Activated T-cell treated with anti-CD3 and anti-CD28 coated beads for 24 hours (primary cell): Measurements from ENCODE around the gene ATXN7L1.

Experiments
- DNase-seq: peaks from one replicate; pipeline ENCODE4 v3.0.0-alpha.2; 2020; ENCODE audit warnings: low read depth

Gene ATXN7L1

DNA sequence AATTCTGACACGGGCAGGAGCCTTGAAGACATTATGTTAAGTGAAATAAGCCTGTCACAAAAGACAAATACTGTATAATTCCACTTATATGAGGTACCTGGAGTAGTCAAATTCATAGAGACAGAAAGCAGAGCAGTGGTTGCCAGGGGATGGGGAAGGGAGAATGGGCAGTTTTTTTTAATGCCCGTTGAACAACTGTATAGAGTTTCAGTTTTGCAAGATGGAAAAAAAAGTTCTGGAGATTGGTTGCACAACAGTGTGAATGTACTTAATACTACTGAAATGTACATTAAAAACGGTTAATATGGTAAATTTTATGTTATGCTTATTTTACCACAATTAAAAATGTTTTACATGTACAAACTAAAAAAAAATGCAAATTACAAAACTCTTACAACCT, 231.5 kb downstream of the ATXN7L1 start:
- DNase-seq: no peak

DNA sequence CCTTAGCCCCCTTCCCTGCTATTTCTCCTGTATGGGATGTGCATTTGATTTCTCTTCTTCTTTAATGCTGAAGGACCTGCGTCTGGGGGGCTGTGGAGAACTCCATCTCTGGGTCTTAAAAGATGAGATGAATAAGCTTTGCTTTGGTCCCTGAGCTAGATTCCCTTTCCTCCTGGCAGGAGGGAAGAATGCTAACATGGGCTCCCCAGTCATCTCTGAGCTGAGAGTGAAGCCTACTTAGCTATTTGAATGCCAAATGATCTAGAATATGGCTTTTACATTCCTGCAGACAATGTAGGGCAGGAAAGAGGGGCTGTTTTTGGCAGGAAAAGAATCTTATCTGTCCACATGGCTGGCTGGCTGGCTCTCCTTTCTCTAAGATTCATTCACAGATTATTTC, 232.5 kb downstream of the ATXN7L1 start:
- no peak for DNase-seq

DNA sequence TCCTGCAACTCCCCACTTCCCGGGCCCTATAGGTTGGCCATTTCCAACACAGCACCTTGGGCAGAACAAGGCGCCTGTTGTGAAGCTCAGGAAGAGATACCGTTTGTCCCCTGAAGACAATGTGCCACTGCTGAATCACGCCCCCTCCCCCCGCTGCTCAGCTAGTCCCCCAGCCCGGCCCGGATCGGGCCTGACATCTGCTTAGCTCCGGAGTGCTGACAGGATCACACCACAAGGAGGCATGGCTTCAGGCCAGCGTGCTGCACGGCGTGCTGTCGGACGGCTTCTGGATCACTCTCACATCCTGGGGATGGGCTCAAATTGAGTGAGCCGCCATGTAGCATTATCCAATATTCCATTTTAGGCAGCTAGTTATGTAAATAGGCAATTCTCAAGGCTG, 233.0 kb downstream of the ATXN7L1 start:
- no peak for DNase-seq

DNA sequence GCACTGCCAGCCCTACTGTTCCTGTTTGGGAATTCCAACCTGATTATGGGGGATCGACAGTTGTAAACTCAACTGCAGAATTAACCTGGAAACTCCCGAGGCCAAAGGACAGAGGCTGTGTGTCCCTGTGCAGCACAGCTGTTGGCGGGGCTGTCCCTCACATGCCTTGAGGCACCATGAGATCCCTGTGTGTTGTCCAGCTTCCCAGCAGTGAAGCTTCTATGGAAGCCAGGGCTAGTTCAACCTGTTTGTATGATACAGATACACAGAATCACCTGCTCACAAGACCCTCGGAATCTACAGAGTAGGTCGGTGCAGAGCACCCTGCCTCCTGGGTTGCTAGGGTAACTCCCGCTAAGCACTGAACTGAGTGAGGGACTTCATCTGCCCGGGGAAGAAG, 234.1 kb downstream of the ATXN7L1 start:
- no peak for DNase-seq

DNA sequence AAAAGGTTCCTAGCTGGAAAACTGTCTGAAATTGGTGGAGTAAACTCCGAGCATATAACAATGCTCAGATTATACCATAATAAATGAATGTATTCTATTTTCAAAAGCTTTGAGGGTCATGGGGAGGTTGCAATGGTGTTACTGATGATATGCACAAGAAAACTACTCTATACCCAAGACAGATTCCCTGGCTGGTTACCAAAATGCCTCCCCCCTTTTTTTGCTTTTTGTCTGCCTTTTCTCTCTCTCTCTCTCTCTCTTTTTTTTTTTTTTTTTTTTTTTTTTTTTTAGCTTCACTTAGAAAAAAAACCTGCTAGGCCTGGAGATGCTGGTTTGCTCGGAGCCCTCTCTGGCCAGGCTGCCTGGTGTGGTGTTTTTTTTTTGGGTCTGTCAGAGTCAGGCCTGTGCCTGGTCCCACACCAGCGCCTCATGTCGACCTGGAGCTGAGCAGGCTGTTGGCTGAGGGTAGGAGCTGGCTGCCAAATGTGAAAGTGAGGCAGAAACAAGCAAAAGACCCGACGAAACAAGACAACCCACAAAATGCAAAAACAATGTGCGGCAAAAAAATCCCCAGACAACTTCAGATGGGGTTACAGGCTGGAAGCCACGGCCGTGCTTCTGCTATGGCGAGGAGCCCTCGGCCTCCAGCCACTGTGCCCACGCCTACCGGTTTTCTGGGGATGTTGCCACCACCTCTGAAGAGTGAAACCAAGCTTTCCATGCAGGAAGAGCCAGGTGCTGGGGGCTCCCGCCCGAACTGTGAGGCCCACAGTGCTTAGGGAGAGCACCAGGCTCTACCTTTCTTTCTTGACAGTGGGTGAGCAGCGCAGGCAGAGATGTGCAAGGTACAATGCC, 235.2 kb downstream of the ATXN7L1 start:
- DNase-seq: no peak

DNA sequence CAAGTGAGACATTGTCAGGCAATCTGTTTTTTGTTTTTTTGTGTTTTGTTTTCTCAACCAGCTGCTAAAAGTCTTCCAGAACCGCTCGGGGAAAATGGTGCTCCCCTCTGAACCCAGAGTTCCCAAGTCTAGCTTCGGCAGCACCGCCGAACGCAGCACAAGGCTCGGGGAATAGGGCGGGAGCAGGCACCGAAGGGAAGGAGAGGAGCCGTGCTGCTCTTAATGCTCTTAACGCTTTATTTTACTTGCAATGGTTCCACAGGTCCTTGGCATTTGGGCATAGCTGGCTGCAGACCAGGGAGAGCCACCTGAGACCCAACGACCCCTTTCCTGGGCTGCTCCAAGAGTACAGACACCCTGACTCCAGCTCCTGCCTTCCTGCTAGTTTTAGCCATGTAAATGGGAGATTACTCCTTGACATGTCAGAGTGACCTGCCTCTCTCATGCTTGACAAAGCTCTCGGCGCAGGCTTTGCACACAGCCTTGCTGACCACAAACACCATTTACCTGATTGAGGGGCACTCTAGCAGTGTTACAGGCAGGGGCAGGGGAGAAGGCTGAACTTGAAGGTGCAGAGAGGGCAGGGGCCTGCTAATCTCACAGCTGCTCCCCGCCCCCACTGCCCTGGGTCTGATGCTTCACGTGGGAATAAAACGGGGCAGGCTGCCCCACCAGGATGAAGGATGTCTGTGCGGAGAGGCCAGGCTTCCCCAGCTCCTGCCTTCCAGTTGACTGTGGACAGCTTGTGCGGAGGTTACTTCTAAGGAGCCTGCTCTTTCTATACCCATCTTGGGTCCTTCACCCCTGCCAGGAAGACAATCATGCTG, 236.5 kb downstream of the ATXN7L1 start:
- no peak for DNase-seq

DNA sequence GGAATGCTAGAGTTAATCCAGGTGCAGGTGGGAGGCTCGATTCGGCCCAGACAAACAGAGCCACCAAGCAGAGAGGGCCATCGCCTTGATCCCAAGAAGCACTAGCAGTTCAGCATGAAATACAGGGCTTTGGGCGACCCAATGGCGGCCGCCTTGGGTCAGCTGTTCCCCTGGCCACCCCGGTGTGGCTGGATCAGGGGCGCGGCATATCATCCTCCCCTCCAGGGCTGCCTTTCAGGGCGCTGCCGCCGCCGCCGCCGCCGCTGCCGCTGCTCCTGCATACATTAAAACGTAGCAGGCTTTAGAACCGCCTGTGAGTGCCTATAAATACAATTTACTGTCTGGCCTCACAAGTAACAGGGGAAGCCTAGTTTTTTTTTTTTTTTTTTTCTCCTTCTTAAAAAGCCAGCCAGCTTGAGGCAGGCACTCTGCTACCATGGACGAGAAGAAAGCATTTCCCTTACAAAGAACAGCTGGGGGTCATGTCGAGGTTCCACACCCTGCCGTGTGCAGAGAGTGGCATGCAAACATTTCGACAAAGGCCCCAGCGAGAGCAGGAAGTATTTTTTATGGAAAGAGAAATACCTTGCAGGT, 237.4 kb downstream of the ATXN7L1 start:
- DNase-seq: no peak

DNA sequence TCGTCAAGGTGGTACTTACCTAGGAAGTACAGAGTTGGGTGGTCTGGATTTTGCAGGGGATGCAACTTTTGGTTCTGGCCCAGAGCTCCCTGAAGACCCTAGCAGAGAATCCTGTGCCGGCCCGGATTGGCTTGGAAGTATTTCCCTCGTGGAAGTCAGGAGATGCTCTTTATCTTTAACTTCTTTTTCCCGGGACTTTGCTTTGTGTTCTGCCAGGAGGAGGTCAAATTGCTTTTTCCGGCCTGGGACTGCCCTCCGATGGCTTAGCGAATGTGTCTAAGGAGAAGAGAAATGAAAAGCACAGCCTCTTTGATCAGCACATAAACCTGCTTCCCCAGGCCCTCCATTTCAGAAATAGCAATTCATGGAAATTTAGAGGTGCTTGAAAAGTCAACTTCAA, 238.1 kb downstream of the ATXN7L1 start:
- no peak for DNase-seq

DNA sequence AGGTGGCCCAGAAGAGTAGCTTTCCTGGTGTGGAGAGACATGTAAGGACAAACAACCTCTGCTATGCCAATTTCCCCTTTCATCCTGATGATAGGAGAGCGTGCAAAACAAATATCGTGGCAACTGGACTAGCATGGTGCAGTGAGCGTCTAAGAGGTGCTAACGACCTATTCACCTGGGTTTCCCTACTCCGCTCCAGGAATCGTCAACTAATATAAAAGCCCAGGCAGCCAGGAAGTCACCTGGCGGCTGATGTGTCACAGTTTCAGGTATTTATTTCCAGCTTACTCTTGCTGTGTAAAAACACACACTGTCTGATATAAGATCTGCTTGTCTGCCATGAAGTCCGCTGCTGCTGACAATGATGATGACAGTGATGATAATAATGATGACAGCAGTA, 238.6 kb downstream of the ATXN7L1 start:
- no peak for DNase-seq

DNA sequence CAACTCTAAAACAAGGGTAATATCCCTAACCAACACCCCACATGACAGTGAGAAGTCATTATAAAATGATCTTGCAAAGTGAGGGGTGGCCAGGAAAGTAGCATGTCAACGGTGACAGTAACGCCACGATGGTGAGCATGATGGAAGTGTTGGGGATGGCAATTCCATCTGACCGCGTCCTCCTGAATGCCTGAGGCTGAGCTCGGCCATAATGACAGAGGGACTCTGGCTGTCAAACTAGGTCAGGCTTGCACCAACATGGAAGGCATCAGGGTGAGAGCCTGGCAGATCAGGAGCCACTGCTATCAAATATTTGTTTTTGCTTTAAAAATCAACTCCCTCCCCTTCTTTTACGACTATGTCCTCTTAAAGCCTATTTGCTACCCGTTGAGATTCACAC, 239.4 kb downstream of the ATXN7L1 start:
- DNase-seq: no peak

DNA sequence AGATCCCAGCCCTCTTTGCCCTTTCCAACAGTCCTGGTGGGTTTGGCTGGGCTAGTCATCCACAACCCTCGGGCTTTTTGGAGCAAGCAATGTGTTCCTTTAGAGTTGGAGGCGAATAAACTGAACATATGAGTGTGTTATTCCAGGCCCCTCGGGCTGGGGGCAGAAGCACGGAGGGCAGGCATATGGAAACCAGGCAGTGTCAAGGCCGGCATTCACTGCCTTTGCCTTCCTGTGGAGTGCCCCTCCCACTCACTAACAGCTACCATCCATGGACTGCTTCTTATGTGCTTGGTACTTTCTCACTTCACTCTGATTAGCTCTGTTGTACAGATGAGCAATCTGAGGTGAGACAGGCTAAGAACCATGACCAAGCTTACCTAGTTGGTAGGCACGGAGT, 241.2 kb downstream of the ATXN7L1 start:
- no peak for DNase-seq

DNA sequence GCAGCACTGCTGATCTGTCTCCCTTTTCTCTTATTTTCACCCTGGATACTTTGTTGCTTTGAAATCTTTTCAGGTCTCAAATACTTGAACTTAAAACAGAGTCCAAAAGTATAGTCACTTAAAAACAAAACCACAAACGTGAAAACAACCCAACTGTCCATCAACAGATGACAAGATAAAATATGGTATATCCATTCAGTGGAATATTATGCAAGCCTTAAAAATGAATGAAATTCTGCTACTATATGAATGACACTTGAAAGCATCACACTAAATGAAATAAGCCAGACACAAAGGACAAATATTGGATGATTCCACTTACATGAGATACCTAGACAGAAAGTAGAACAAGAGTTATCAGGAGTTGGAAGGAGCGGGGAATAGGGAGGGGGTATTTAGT, 250.4 kb downstream of the ATXN7L1 start:
- DNase-seq: no peak

DNA sequence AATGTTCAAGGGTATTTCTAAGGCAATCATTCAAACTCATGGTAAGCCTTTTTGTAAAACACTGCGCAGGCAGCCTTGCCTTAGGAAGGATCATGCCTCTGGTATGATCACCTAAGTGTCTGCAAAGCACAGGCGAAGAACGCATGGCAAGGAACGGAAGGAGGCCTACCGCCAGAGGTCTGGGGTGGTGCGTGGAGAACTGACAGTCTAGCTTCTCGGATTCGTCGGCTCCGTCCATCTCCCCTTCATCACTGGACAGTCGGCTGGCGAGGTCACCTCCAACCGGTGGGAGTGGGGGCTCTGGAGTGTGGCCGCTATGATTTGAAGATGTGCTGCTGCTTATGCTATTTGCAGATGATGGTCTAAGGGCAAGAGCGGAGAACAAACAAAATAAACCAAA, 252.5 kb downstream of the ATXN7L1 start:
- DNase-seq: no peak

DNA sequence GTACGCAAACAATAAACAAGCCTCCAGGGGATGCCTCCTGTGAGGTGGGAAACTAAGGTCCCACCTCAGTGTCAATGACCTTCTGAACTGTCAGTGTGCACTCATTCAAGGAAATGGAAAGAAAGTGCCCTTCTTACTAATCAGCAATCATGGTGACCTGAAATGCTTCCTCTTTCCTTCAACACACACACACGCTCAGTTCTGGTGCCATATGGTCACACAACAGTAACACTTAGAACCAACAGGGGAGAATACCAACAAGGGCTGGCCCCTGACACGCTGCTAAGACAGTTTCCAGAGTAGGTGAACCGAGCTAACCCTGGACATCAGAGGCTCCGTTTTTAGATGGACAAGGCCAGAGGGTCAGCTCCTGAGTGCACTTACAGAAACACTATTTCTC, 253.0 kb downstream of the ATXN7L1 start:
- no peak for DNase-seq

DNA sequence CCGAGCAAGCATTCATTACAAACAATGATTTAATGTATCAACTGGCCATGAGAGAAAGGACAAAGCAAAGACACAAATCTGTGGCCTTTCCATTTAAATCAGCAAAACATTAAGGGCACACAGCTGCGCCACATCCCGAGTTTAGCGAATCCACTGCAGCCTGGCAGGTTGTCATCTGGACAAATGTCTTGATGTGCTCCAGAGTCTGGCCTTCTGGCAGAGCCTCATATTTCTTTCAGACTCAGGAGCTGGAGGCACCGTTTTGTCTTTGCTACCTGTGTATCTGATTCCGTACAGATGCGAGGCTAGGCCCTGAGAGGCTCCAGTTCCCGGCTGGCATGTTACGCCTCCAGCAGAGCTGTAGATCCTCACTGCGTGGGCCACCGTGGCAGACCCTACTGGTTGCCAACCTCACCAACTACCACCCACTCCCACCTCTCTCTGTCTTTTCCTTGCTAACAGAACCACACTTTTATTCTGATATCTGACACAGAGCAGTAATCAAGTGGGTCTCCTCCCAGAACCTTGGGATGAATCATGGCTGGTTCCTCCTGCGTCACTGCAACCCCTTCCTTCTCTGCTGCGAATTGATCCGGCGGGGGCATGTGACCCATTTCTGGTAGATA, 254.2 kb downstream of the ATXN7L1 start:
- DNase-seq: no peak

DNA sequence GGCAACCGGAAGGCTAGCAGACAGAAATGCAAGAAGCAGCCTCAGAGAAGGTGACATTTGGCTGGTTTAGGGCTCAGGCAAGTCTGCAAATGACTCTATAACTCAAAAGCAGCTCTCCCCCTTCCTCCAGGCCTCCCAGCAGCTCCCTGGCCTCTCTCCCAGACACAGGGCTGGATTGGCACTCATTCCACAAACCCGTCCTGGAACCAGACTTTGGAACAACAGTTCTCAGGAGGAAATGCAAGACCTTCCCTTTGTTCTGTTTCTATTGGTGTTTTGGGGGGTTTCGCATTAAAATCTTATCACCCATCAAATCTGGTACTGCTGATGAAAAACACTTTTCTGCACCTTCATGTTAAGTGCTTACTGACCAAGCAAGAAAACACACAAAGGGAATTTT, 254.8 kb downstream of the ATXN7L1 start:
- no peak for DNase-seq

DNA sequence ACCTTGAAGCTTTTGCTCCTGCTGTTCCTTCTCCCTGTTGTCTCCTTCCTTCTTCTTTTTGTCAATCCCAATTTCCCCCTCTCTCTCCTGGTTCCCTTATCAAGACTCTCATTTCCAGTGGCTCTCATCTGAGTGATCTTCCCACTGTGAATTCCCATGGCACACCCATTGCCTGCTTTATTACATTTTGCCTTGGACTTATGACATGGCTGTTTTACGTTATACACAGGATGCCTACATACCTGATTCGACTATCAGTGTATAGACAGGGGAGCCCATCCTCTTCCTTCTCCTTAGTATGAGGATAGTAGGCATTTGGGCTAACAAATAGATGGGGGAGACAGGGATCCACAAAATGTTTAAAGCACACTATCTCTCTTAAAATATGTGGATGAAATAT, 255.2 kb downstream of the ATXN7L1 start:
- no peak for DNase-seq

DNA sequence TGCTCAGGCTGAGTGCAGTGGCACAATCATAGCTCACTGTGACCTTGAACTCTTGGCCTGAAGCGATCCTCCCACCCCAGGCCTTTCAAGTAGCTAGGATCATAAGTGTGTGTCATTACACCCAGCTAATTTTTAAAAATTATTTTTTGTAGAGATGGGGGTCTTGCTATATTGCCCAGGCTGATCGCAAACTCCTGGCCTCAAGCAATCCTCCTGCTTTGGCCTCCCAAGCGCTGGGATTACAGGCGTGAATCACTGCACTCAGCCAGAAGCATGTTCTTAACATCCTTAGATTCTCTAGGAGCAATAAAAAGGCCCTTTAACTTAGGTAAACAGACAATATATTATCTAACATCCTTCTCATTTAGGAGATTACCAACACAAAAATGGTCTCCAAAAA, 256.8 kb downstream of the ATXN7L1 start:
- DNase-seq: no peak

DNA sequence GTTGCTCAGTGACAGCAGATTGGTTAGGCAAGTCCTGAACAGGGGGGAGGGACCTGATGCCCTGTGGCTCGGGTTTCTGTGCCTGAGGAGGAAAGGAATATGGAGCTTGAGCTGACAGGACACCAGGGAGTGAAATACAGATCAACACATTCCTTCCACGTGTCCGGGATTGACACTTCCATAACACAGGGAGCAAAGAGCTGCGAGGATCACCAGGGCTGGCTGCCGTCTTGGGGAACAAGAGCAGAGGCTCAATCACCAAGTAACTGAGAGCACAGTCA, 258.4 kb downstream of the ATXN7L1 start:
- no peak for DNase-seq

DNA sequence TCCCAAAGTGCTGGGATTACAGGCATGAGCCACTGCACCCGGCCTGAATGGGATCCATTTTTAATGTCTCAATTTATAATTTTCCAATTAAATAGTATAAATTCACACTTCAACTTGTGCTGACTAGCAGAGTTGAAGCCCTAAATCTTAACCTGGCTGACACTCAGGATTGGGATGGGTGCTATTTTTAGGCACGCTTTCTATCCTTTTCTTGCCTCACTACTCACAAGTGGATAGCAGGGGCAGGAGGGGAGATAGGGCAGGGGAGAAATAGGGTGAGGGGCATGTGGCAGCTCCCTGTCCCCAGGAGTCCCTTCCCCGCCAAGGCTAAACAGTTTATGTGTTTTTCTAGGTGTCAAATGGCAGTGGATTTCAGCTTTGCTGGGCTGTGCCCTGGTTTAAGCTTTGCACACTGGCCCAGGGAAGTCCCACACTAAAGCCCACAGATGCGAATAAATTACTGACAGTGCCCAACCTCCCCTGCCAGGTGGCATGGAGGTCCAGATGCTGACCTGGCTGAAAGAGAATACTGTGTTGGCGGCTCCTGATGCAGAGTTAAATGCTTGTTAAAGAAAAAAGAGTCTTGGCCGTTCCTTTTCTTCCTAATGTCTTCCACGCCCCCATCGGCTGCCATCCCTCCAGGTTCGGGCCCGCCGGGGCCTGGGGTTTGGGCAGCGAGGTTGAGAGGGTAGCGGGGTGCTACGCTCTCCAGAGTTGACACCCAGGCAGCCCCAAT, 259.0 kb downstream of the ATXN7L1 start:
- no peak for DNase-seq

DNA sequence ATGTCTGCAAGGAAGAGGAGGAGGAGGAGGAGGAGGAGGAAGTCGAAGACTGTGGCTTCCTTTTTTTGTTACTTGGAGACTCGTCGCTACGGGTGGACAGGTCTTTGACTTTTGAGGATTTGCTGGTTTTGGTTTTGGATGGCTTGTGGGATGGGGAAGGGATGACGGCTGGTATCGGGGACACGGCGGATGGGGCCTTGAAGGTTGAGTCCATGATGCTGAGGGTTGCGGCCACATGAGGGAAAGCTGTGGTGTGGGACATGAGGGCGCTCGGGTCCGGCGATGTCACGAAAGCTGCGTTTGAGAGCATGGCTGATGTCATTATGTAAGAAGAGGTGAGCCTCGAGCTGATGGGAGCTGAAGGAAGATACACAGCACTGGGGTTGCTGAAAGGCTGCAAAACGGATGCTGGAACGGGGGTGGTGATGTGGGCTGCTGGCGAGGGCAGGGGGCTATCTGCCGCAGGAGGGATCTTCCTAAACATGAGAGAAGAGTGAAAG, 262.0 kb downstream of the ATXN7L1 start:
- no peak for DNase-seq
